HepG2 (cell line): ENCODE data around the gene PRM2. TPM values are rescaled to one million over a fixed set of nuclear protein-coding genes. Genes with fewer than 3 reads are reported as not detected.

Experiments
- AGO1 ChIP-seq: fragments of 200-400 bp; formaldehyde crosslinking; IDR thresholded peaks from 2 replicates; pipeline ENCODE4 v1.6.1; 2017; ENCODE audit warnings: mild to moderate bottlenecking, low read depth, low read length, moderate library complexity; ENCODE audit not compliant: poor library complexity, severe bottlenecking
- CSRNP2 ChIP-seq: sonication (generic); formaldehyde crosslinking; conservative IDR thresholded peaks from 2 replicates; pipeline ENCODE4 v1.8.0; 2022; ENCODE audit warnings: low read depth, missing genetic modification reagents
- DMAP1 ChIP-seq: IDR thresholded peaks from 2 replicates; pipeline ENCODE4 v1.6.1; 2016
- ELF3 ChIP-seq: IDR thresholded peaks from 2 replicates; pipeline ENCODE4 v1.6.1; 2016; ENCODE audit warnings: missing genetic modification reagents, missing compliant biosample characterization
- FOXK2 ChIP-seq: fragments of 450-650 bp; IDR thresholded peaks from 2 replicates; pipeline ENCODE4 v1.6.1; 2016
- FOXO1 ChIP-seq: sonication (generic); formaldehyde crosslinking; IDR thresholded peaks from 2 replicates; pipeline ENCODE4 v1.4.0; 2020; ENCODE audit warnings: missing genetic modification reagents
- GATAD2A ChIP-seq: IDR thresholded peaks from 2 replicates; pipeline ENCODE4 v1.6.1; 2016
- HIVEP1 ChIP-seq: sonication (generic); formaldehyde crosslinking; IDR thresholded peaks from 2 replicates; pipeline ENCODE4 v1.4.0; 2020; ENCODE audit warnings: mild to moderate bottlenecking, missing genetic modification reagents
- HNRNPLL ChIP-seq: fragments of 200-400 bp; formaldehyde crosslinking; IDR thresholded peaks from 2 replicates; pipeline ENCODE4 v1.6.1; 2017; ENCODE audit warnings: mild to moderate bottlenecking, low read depth, low read length; ENCODE audit not compliant: poor library complexity, severe bottlenecking
- KDM2A ChIP-seq: sonication (generic); formaldehyde crosslinking; IDR thresholded peaks from 2 replicates; pipeline ENCODE4 v1.4.0; 2020; ENCODE audit warnings: low read depth, missing genetic modification reagents, borderline replicate concordance
- MBD4 ChIP-seq: IDR thresholded peaks from 2 replicates; pipeline ENCODE4 v1.6.1; 2012; ENCODE audit warnings: low read length, inconsistent platforms, borderline replicate concordance
- MED1 ChIP-seq: sonication (generic); formaldehyde crosslinking; IDR thresholded peaks from 2 replicates; pipeline ENCODE4 v1.4.0; 2020; ENCODE audit warnings: missing genetic modification reagents
- MXD1 ChIP-seq: sonication (generic); formaldehyde crosslinking; IDR thresholded peaks from 2 replicates; pipeline ENCODE4 v1.4.0; 2020; ENCODE audit warnings: mild to moderate bottlenecking, missing genetic modification reagents
- RELA ChIP-seq: sonication (generic); formaldehyde crosslinking; IDR thresholded peaks from 2 replicates; pipeline ENCODE4 v1.4.0; 2020; ENCODE audit warnings: missing genetic modification reagents
- TP53 ChIP-seq: sonication (generic); formaldehyde crosslinking; conservative IDR thresholded peaks from 2 replicates; pipeline ENCODE4 v1.4.0; 2020; ENCODE audit warnings: missing genetic modification reagents
- ZBED4 ChIP-seq: sonication (generic); formaldehyde crosslinking; IDR thresholded peaks from 2 replicates; pipeline ENCODE4 v1.4.0; 2020; ENCODE audit warnings: missing genetic modification reagents, borderline replicate concordance
- ZNF790 ChIP-seq: sonication (generic); formaldehyde crosslinking; IDR thresholded peaks from 2 replicates; pipeline ENCODE4 v1.8.0; 2022; ENCODE audit warnings: missing genetic modification reagents, mild to moderate bottlenecking, borderline replicate concordance
- polyA plus RNA-seq, 8 experiments: library from polyadenylated mRNA; depleted of rRNA in 3 of 8; stranded (reverse) in 7 of 8; unstranded in 1 of 8; fragments of >200 nt; fragmentation: Illumina TruSeq in 4 of 8; extraction: Trizol in 4 of 8; gene quantifications; 2 replicates each; pipeline versions ENCODE4 v1.2.1 to v1.2.3, GENCODE V29; 2011 to 2016; ENCODE audit warnings: low read depth in 4 of 8, missing spikeins in 1 of 8, mixed read lengths in 1 of 8; ENCODE audit not compliant: insufficient read depth in 1 of 8
- total RNA-seq, 5 experiments: library from RNA; depleted of rRNA; stranded (reverse); fragments of >200 nt; fragmentation: Illumina TruSeq; extraction: Trizol; gene quantifications; 2 replicates each; pipeline ENCODE4 v1.2.3, GENCODE V29; 2016; ENCODE audit warnings: low read depth in 1 of 5
- TF ChIP-seq, protein P1 (sequence below): sonication (generic); formaldehyde crosslinking; IDR thresholded peaks from 2 replicates; pipeline ENCODE4 v1.8.0; 2022; ENCODE audit warnings: mild to moderate bottlenecking, missing genetic modification reagents; ENCODE audit not compliant: insufficient replicate concordance

Gene PRM2
- total and polyA plus RNA-seq, 2 of the 13 experiments (the other 11 are each of a cell fraction or from before 2014, with no cell fraction given), result 0.54 TPM; not detected in 1

GRCh38 chr16:11251525-11252481, 24.5 kb downstream of the PRM2 start (continued):
- TF ChIP-seq ZBED4 (CRISPR knock-in tag) (0 out of 2 replicates have a peak, but pooled peaks have one; percentile 27), MBD4 (0 out of 2 replicates have a peak, but pooled peaks have one; percentile 14), TP53 (CRISPR knock-in tag) (no peak), ZNF790 (CRISPR knock-in tag) (0 out of 2 replicates have a peak, but pooled peaks have one; percentile 69), ELF3 (CRISPR knock-in tag) (no peak), HIVEP1 (CRISPR knock-in tag) (0 out of 2 replicates have a peak, but pooled peaks have one; percentile 44), DMAP1 (CRISPR knock-in tag) (no peak), RELA (no peak), FOXK2 (no peak), KDM2A (0 out of 2 replicates have a peak, but pooled peaks have one; percentile 27), AGO1 (peak; percentile 64), FOXO1 (0 out of 2 replicates have a peak, but pooled peaks have one; percentile 17), HNRNPLL (no peak), MED1 (CRISPR knock-in tag) (0 out of 2 replicates have a peak, but pooled peaks have one; percentile 14), GATAD2A (CRISPR knock-in tag) (no peak), CSRNP2 (CRISPR knock-in tag) (no peak), MXD1 (peak; percentile 37; the same call in 1 of the 2 replicates)
- TF ChIP-seq, protein P1, sequence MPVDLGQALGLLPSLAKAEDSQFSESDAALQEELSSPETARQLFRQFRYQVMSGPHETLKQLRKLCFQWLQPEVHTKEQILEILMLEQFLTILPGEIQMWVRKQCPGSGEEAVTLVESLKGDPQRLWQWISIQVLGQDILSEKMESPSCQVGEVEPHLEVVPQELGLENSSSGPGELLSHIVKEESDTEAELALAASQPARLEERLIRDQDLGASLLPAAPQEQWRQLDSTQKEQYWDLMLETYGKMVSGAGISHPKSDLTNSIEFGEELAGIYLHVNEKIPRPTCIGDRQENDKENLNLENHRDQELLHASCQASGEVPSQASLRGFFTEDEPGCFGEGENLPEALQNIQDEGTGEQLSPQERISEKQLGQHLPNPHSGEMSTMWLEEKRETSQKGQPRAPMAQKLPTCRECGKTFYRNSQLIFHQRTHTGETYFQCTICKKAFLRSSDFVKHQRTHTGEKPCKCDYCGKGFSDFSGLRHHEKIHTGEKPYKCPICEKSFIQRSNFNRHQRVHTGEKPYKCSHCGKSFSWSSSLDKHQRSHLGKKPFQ (CRISPR knock-in tag), result no peak
